Pancreas (tissue), 10 donors: ENCODE data around the gene DNMT3A. TPM values are rescaled to one million over a fixed set of nuclear protein-coding genes. Genes with fewer than 3 reads are reported as not detected.
A peak's percentile ranks its signal among the peaks of the same experiment; 100 is the strongest.

Source experiments
- ATAC-seq, 4 donors: fragments of 200-7000 bp; cut with Tn5 transposase; one replicate each; pipeline versions ENCODE4 v1.8.0 to v1.9.1; 2020; ENCODE audit warnings: mild to moderate bottlenecking in 4 of 4, moderate library complexity in 4 of 4
- DNase-seq, 6 donors: peaks; one replicate each; pipeline ENCODE4 v3.0.0-alpha.2; 2020
- FAIRE-seq: peaks from 2 replicates; lab custom pipeline; 2012; peaks lifted over from hg19 to GRCh38; lab: Jason Lieb, UNC
- H3K27ac ChIP-seq, 4 donors: fragments of 200-600 bp; sonication (generic); 1 replicate in 3 of 4; 2 replicates in 1 of 4; pipeline versions ENCODE4 v1.5.0 to v1.8.0; 2020
- H3K27me3 ChIP-seq, 4 donors: fragments of 200-600 bp; one replicate each; pipeline ENCODE4 v1.8.0; 2021
- H3K36me3 ChIP-seq, 3 donors: fragments of 200-600 bp; sonication (generic) in 1 of 3; one replicate each; pipeline versions ENCODE4 v1.5.0 to v1.8.0; 2020 to 2021
- H3K4me1 ChIP-seq, 3 donors: fragments of 200-600 bp; one replicate each; pipeline ENCODE4 v1.8.0; 2021
- H3K4me3 ChIP-seq, 4 donors: fragments of 200-600 bp; sonication (generic) in 2 of 4; one replicate each; pipeline versions ENCODE4 v1.5.0 to v1.8.0; 2020 to 2021
- H3K9me3 ChIP-seq, 4 donors: fragments of 200-600 bp; one replicate each; pipeline ENCODE4 v1.8.0; 2021
- CTCF ChIP-seq, 4 donors: fragments of 200-600 bp; sonication (generic) in 3 of 4; IDR thresholded peaks; one replicate each; pipeline versions ENCODE4 v1.5.0 to v1.8.0; 2021; ENCODE audit warnings: antibody characterized with exemption in 4 of 4
- WGBS, 2 donors: extraction: QIAGEN DNeasy Blood & Tissue Kit; methylation state at CpG; one replicate each; pipeline ENCODE4 v1.1.7; 2013; 5-methylcytosine and 5-hydroxymethylcytosine counted together
- intact Hi-C, 3 donors: fragments of 100-400 bp; cut with DNase I; formaldehyde crosslinking; loops; one replicate each; pipeline versions ENCODE4 v1.11.1 to v1.14.2; 2022
- polyA plus RNA-seq, 2 donors: library from polyadenylated mRNA; stranded (reverse); fragments of 200-250 nt; gene quantifications; one replicate each; pipeline ENCODE4 v1.2.3, GENCODE V29; 2013
- total RNA-seq, 6 donors: library from RNA; stranded (reverse); fragmentation: NEBNext Ultra II Directional in 4 of 6; extraction: Animal tissue kit (Norgen Biotek cat#: 25700) in 4 of 6; gene quantifications; one replicate each; pipeline versions ENCODE4 v1.2.1 to v1.2.4, GENCODE V29; 2021 to 2023
- donor health status: healthy with polysubstance abuse.
- donor health status: DM: no; HTN: no; CAD: no; lungs with moderate emphysema.
- donor health status: DM: no; HTN: no; CAD: no.
- donor health status: control.
- donor health status: control.
- donor health status: Bipolar disorder and iron deficiency.
- donor health status: DM: yes; HTN: yes; CAD: no.
- donor health status: DM: no; HTN: no; CAD: no.
- donor health status: DM: no; HTN: no; CAD: no.
- donor health status: DM: yes; HTN: yes; CAD: no.

The DNMT3A gene
- total and polyA plus RNA-seq, 8 donors = 10.3 to 30.9 (median 17.5) TPM

GRCh38 chr2:25367296-25367695, 25.6 kb upstream of the DNMT3A start:
- WGBS, 2 donors = 70 to 84% methylated on average over 9 of the region's 9 CpGs
- ATAC-seq (no peak), FAIRE-seq (no peak), DNase-seq (no peak)
- H3K27me3 ChIP-seq = no peaks in the 10 kb centered on the region
- H3K27ac ChIP-seq = no peak overlapping the region
- no peaks in the 10 kb centered on the region for H3K9me3 ChIP-seq
- TF ChIP-seq CTCF (IDR thresholded peaks at IDR 0.05) = no peak
- H3K36me3 ChIP-seq = no peaks in the 10 kb centered on the region
- no peaks in the 10 kb centered on the region for H3K4me1 ChIP-seq
- intact Hi-C loops = no loop called here
- no peak overlapping the region for H3K4me3 ChIP-seq

GRCh38 chr2:25366629-25367028, 24.9 kb upstream of the DNMT3A start:
- no peak for DNase-seq
- intact Hi-C loops = no loop called here
- no peak for TF ChIP-seq CTCF (IDR thresholded peaks at IDR 0.05)
- 90 to 93% methylated on average over 4 of the region's 4 CpGs for WGBS, 2 donors
- Histone ChIP-seq H3K4me1 (no peaks in the 10 kb centered on the region), H3K27ac (no peak overlapping the region), H3K9me3 (no peaks in the 10 kb centered on the region), H3K4me3 (no peak overlapping the region), H3K27me3 (no peaks in the 10 kb centered on the region), H3K36me3 (no peaks in the 10 kb centered on the region)
- no peak for ATAC-seq
- FAIRE-seq = no peak

DNA sequence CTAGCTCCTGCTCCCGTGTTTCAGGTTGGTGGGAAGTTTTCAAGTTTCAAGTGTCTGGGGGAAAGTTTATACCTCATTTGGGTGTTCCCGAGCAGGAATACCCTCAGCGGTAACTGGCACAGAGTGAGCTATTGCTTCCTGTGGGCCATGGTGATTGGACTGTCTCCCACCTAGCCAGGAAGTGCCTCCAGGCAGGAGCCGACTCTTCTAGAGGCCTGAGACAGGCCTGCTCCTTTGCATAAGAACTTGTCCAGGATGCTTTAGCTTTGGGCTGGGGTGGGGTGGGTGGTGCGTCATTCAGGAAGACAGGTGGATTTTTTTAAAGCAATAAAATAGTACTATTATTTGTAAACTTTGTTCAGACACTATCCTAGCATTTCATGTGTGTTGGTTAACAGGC, 23.5 kb upstream of the DNMT3A start:
- FAIRE-seq = no peak

GRCh38 chr2:25363733-25364132, 22.0 kb upstream of the DNMT3A start:
- no peak for TF ChIP-seq CTCF (IDR thresholded peaks at IDR 0.05)
- Histone ChIP-seq H3K4me3 (no peak overlapping the region), H3K9me3 (no peaks in the 10 kb centered on the region), H3K27ac (no peak overlapping the region), H3K27me3 (no peaks in the 10 kb centered on the region), H3K4me1 (no peaks in the 10 kb centered on the region), H3K36me3 (no peaks in the 10 kb centered on the region)
- intact Hi-C loops = no loop called here
- 85 to 87% methylated on average over 7 of the region's 7 CpGs for WGBS, 2 donors
- DNase-seq = no peak
- ATAC-seq = no peak
- FAIRE-seq = no peak

More for the DNA sequence above, 23.5 kb upstream of the DNMT3A start:
- no peak for ATAC-seq
- no peak for TF ChIP-seq CTCF (IDR thresholded peaks at IDR 0.05)
- 47 to 50% methylated on average over 5 of the region's 5 CpGs for WGBS, 2 donors
- H3K36me3 ChIP-seq = no peaks in the 10 kb centered on the region
- no peaks in the 10 kb centered on the region for H3K4me1 ChIP-seq
- H3K27me3 ChIP-seq = no peaks in the 10 kb centered on the region
- intact Hi-C loops = no loop called here
- H3K9me3 ChIP-seq = no peaks in the 10 kb centered on the region
- no peak for DNase-seq
- H3K27ac ChIP-seq = no peak overlapping the region
- H3K4me3 ChIP-seq = no peak overlapping the region

GRCh38 chr2:25362434-25363145, 20.9 kb upstream of the DNMT3A start:
- Histone ChIP-seq H3K9me3 (no peaks in the 10 kb centered on the region), H3K27ac (peak overlapping the region in 3 of 4 donors; percentile 26 to 69 (median 67)), H3K4me1 (no peaks in the 10 kb centered on the region), H3K36me3 (no peaks in the 10 kb centered on the region), H3K27me3 (no peaks in the 10 kb centered on the region), H3K4me3 (peak overlapping the region in 2 of 4 donors; percentile 27 to 36)
- 45 to 55% methylated on average over 21 of the region's 21 CpGs for WGBS, 2 donors
- ATAC-seq = peak in 3 of 4 donors; percentile 36 to 65 (median 55)
- intact Hi-C loops = no loop called here
- no peak for TF ChIP-seq CTCF (IDR thresholded peaks at IDR 0.05)
- FAIRE-seq = no peak
- DNase-seq = no peak
